Measurements from ENCODE around the gene PTPN3. TPM values are rescaled to one million over a fixed set of nuclear protein-coding genes. Genes with fewer than 3 reads are reported as not detected.

PTPN3 gene
- total and polyA plus RNA-seq, 2 donors (not counting 1 experiment from before 2014, with no cell fraction given), result 1.4 to 2.3 TPM

DNA sequence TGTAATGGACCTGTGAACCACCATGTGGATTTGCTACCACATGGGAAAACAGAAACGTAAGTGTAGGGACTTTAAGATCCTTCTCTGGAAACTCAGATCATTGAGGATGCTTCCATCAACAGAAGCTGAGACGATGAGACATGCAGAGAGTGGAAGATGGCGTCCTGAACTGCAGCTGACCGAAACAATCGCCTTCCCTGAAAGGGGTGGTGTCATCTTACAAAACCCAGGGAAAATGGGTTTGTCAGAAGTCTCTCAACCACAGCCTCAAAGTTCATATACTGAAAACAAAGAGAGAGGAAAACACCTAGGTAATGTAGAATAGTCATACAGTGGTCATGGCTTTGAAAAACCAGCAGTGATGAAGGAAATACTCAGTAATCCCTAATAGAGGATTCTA lies 6.6 kb upstream of the PTPN3 start:
- Histone ChIP-seq H3K4me2 (ENCODE audit: extremely low read depth, insufficient read depth, low read length) (no peak overlapping the region), H3K9me3 (ENCODE audit: control insufficient read depth, insufficient read depth, low read depth, low read length) (no peaks in the 10 kb centered on the region), H3K4me3 (replicated peaks in 1 of 4; ENCODE audit: control extremely low read depth in 1 of 4, insufficient read depth in 1 of 4, low read depth in 3 of 4, low read length in 4 of 4) (no peak overlapping the region), H3K27ac (ENCODE audit: insufficient read depth, low read length) (no peak overlapping the region), H3K79me2 (ENCODE audit: control insufficient read depth, insufficient read depth, low read length) (no peaks in the 10 kb centered on the region), H4K20me1 (ENCODE audit: control insufficient read depth, extremely low read depth, insufficient read depth, low read length) (no peaks in the 10 kb centered on the region), H3K4me1 (ENCODE audit: control insufficient read depth, extremely low read depth, insufficient read depth, low read length) (peaks cover 4% of the 10 kb centered on the region), H3K27me3 (ENCODE audit: control insufficient read depth, insufficient read depth, low read length) (peaks cover 22% of the 10 kb centered on the region), H3K36me3 (ENCODE audit: control insufficient read depth, insufficient read depth, low read length) (no peaks in the 10 kb centered on the region), H3K9ac (ENCODE audit: insufficient read depth, low read length) (no peak overlapping the region), H2AFZ (ENCODE audit: low read length) (no peak overlapping the region)
- DNase-seq (ENCODE audit: low read depth in 2 of 2), result no peak
- TF ChIP-seq EZH2 (IDR thresholded peaks at IDR 0.05; ENCODE audit: low read length, missing control alignments) (no peak), CTCF (conservative IDR thresholded peaks at IDR 0.05 in 1 of 2, IDR thresholded peaks at IDR 0.05 in 1 of 2; ENCODE audit: low read depth in 1 of 2, low read length in 2 of 2) (no peak)

- no peaks in the 10 kb centered on the region for H4K20me1 ChIP-seq (ENCODE audit: control insufficient read depth, extremely low read depth, insufficient read depth, low read length)
- H3K9ac ChIP-seq (ENCODE audit: insufficient read depth, low read length), result no peak overlapping the region
- no peak for TF ChIP-seq EZH2 (IDR thresholded peaks at IDR 0.05; ENCODE audit: low read length, missing control alignments)
- TF ChIP-seq CTCF (conservative IDR thresholded peaks at IDR 0.05 in 1 of 2, IDR thresholded peaks at IDR 0.05 in 1 of 2; ENCODE audit: low read depth in 1 of 2, low read length in 2 of 2), result no peak
- no peak overlapping the region for H2AFZ ChIP-seq (ENCODE audit: low read length)
- no peak for DNase-seq (ENCODE audit: low read depth in 2 of 2)
- H3K4me2 ChIP-seq (ENCODE audit: extremely low read depth, insufficient read depth, low read length), result no peak overlapping the region
- no peak overlapping the region for H3K4me3 ChIP-seq (replicated peaks in 1 of 4; ENCODE audit: control extremely low read depth in 1 of 4, insufficient read depth in 1 of 4, low read depth in 3 of 4, low read length in 4 of 4)
- no peaks in the 10 kb centered on the region for H3K79me2 ChIP-seq (ENCODE audit: control insufficient read depth, insufficient read depth, low read length)
- peaks cover 45% of the 10 kb centered on the region for H3K27me3 ChIP-seq (ENCODE audit: control insufficient read depth, insufficient read depth, low read length)
- no peaks in the 10 kb centered on the region for H3K36me3 ChIP-seq (ENCODE audit: control insufficient read depth, insufficient read depth, low read length)
- no peak overlapping the region for H3K27ac ChIP-seq (ENCODE audit: insufficient read depth, low read length)
- H3K4me1 ChIP-seq (ENCODE audit: control insufficient read depth, extremely low read depth, insufficient read depth, low read length), result peaks cover 2% of the 10 kb centered on the region
- H3K9me3 ChIP-seq (ENCODE audit: control insufficient read depth, insufficient read depth, low read depth, low read length), result no peaks in the 10 kb centered on the region
Measured at GRCh38 chr9:109500421-109500974, 2.4 kb upstream of the PTPN3 start.

DNA sequence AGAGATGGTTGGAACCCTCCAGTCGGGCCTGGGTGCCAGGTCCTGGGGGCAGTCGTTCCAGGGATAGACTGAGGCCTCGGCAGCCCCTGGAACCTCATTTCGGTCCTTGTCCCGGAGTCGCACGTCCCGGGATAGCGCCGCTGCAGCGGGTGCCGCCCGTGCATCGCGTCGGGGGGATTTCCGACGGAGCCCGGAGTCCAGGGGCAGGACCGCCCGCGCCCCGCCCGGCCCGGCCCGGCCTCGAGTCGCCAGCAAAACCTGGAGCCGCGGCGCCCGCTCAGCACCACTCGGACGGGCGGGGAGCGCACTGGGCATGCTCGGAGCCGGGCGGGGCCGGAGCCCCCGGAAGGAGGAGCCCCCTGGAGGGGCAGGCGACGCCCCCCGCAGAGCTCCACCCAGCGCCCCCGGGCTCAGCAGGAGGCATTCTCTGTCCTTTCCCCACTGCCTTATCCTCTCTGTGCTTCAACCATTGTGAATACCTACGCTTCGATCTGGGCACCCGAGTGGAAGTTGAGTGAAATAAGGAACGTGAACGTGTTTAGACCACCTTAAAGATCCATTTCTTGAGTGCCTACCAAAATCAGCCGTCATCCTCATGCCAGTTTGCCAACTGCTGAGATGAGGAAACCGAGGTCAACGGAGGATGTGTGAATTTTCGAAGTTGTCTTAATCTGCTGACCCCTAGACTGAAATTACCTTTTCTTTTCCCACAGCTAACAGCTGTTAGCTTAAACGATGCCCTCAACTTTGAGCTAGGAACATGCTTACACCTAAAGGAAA lies 1.7 kb upstream of the PTPN3 start:
- Histone ChIP-seq H4K20me1 (ENCODE audit: control insufficient read depth, extremely low read depth, insufficient read depth, low read length) (no peaks in the 10 kb centered on the region), H3K4me1 (ENCODE audit: control insufficient read depth, extremely low read depth, insufficient read depth, low read length) (peaks cover 2% of the 10 kb centered on the region), H3K27me3 (ENCODE audit: control insufficient read depth, insufficient read depth, low read length) (peaks cover 45% of the 10 kb centered on the region), H3K9ac (ENCODE audit: insufficient read depth, low read length) (no peak overlapping the region), H3K4me2 (ENCODE audit: extremely low read depth, insufficient read depth, low read length) (peak overlapping the region; percentile 64), H3K79me2 (ENCODE audit: control insufficient read depth, insufficient read depth, low read length) (no peaks in the 10 kb centered on the region), H3K27ac (ENCODE audit: insufficient read depth, low read length) (no peak overlapping the region), H2AFZ (ENCODE audit: low read length) (peak overlapping the region; percentile 26), H3K4me3 (replicated peaks in 1 of 4; ENCODE audit: control extremely low read depth in 1 of 4, insufficient read depth in 1 of 4, low read depth in 3 of 4, low read length in 4 of 4) (peak overlapping the region in 2 of 4 experiments; percentile 26 to 42), H3K36me3 (ENCODE audit: control insufficient read depth, insufficient read depth, low read length) (no peaks in the 10 kb centered on the region), H3K9me3 (ENCODE audit: control insufficient read depth, insufficient read depth, low read depth, low read length) (no peaks in the 10 kb centered on the region)
- TF ChIP-seq EZH2 (IDR thresholded peaks at IDR 0.05; ENCODE audit: low read length, missing control alignments) (peak; percentile 82), CTCF (conservative IDR thresholded peaks at IDR 0.05 in 1 of 2, IDR thresholded peaks at IDR 0.05 in 1 of 2; ENCODE audit: low read depth in 1 of 2, low read length in 2 of 2) (no peak)
- DNase-seq (ENCODE audit: low read depth in 2 of 2), result peak in 1 of 2 donors; percentile 43
